SK-N-MC (cell line): Measurements from ENCODE around the gene INCENP.
A peak's percentile ranks its signal among the peaks of the same experiment; 100 is the strongest.
"Not testable (repeated sequence)": the region's sequence is repeated elsewhere in the genome, so short reads cannot be mapped to it uniquely, and the experiment has no call there.

Experiments used
- DNase-seq: peaks from one replicate; pipeline ENCODE4 v3.0.0-alpha.2; 2011; ENCODE audit warnings: low read depth, low spot score
- H3K27ac ChIP-seq: fragments of 200-600 bp; sonication (generic); 2 replicates; pipeline ENCODE4 v1.5.1; 2016; ENCODE audit warnings: mixed run types
- H3K36me3 ChIP-seq: fragments of 200-600 bp; sonication (generic); 2 replicates; pipeline ENCODE4 v1.6.1; 2017; ENCODE audit warnings: antibody characterized with exemption, low read length, mixed read lengths; ENCODE audit not compliant: insufficient read depth
- H3K4me3 ChIP-seq: fragments of 200-600 bp; sonication (generic); 2 replicates; pipeline ENCODE4 v1.5.1; 2016
- H3K9ac ChIP-seq: fragments of 200-600 bp; sonication (generic); 2 replicates; pipeline ENCODE4 v1.8.0; 2017; ENCODE audit warnings: mixed run types, mixed read lengths; ENCODE audit not compliant: insufficient read length
- H3K9me3 ChIP-seq: fragments of 200-600 bp; sonication (generic); 2 replicates; pipeline ENCODE4 v1.6.1; 2017; ENCODE audit warnings: low read depth, mild to moderate bottlenecking, antibody characterized with exemption, low read length, moderate library complexity, mixed read lengths
- EZH2 ChIP-seq: fragments of 200-600 bp; sonication (generic); IDR thresholded peaks from one replicate; pipeline ENCODE4 v1.6.1; 2017; ENCODE audit warnings: antibody characterized with exemption
- FOXP2 ChIP-seq: optimal IDR thresholded peaks from 2 replicates; pipeline ENCODE3; 2011; ENCODE audit warnings: mild to moderate bottlenecking, moderate library complexity; ENCODE audit not compliant: insufficient read depth; ENCODE audit errors: extremely low read length, control extremely low read depth
- POLR2AphosphoS5 ChIP-seq: IDR thresholded peaks from 2 replicates; pipeline ENCODE4 v1.6.1; 2012; ENCODE audit warnings: mild to moderate bottlenecking, low read depth, low read length, borderline replicate concordance

Gene INCENP

GRCh38 chr11:62123669-62124185, at the start of gene INCENP:
Gene INCENP (plus strand): TSS chr11:62124011. CDS start chr11:62128162, 4,151 bp downstream.
- Histone ChIP-seq H3K9ac (peak within 1 kb of the TSS; percentile 95), H3K4me3 (peak within 1 kb of the TSS; percentile 99), H3K36me3 (peaks cover 17% of the 10 kb centered on the region; the same call in 1 of the 2 replicates), H3K9me3 (no peaks in the 10 kb centered on the region), H3K27ac (peak within 1 kb of the TSS; percentile 79)
- TF ChIP-seq FOXP2 (no peak), EZH2 (no peak), POLR2AphosphoS5 (peak; percentile 79)
- peak; percentile 95 for DNase-seq

- no peak for TF ChIP-seq POLR2AphosphoS5
- TF ChIP-seq EZH2: no peak
- H3K36me3 ChIP-seq: no peaks in the 10 kb centered on the region
- no peak overlapping the region for H3K4me3 ChIP-seq
- H3K9me3 ChIP-seq: no peaks in the 10 kb centered on the region
- H3K9ac ChIP-seq: no peak overlapping the region
- DNase-seq: no peak
- H3K27ac ChIP-seq: no peak overlapping the region
Measured at GRCh38 chr11:62075438-62075837, 48.4 kb upstream of the INCENP start.

GRCh38 chr11:62077132-62077531, 46.7 kb upstream of the INCENP start:
- Histone ChIP-seq H3K9ac (no peak overlapping the region), H3K27ac (no peak overlapping the region), H3K36me3 (no peaks in the 10 kb centered on the region), H3K4me3 (no peak overlapping the region), H3K9me3 (no peaks in the 10 kb centered on the region)
- no peak for DNase-seq
- TF ChIP-seq EZH2 (no peak), FOXP2 (no peak), POLR2AphosphoS5 (no peak)

GRCh38 chr11:62081378-62082291, 42.2 kb upstream of the INCENP start:
- Histone ChIP-seq H3K9ac (no peak overlapping the region), H3K9me3 (no peaks in the 10 kb centered on the region), H3K4me3 (peak overlapping the region; percentile 12), H3K36me3 (no peaks in the 10 kb centered on the region), H3K27ac (no peak overlapping the region)
- DNase-seq: no peak
- TF ChIP-seq FOXP2 (peak; percentile 79), POLR2AphosphoS5 (no peak)

GRCh38 chr11:62082292-62082657, 41.5 kb upstream of the INCENP start:
- no peak overlapping the region for H3K4me3 ChIP-seq
- no peaks in the 10 kb centered on the region for H3K36me3 ChIP-seq

GRCh38 chr11:62084801-62085200, 39.0 kb upstream of the INCENP start:
- H3K9me3 ChIP-seq, H3K27ac ChIP-seq, H3K9ac ChIP-seq, DNase-seq, H3K36me3 ChIP-seq, H3K4me3 ChIP-seq: not testable (repeated sequence)

More at GRCh38 chr11:62082292-62082657, 41.5 kb upstream of the INCENP start:
- DNase-seq: no peak
- no peak for TF ChIP-seq EZH2
- no peak for TF ChIP-seq POLR2AphosphoS5
- no peak for TF ChIP-seq FOXP2
- Histone ChIP-seq H3K9me3 (no peaks in the 10 kb centered on the region), H3K27ac (no peak overlapping the region), H3K9ac (no peak overlapping the region)

- Histone ChIP-seq H3K27ac (no peak overlapping the region), H3K9me3 (no peaks in the 10 kb centered on the region; the same call in 1 of the 2 replicates)
- TF ChIP-seq FOXP2 (no peak), POLR2AphosphoS5 (no peak), EZH2 (no peak)
Measured at GRCh38 chr11:62087694-62088093, 36.1 kb upstream of the INCENP start.

GRCh38 chr11:62088331-62088933, 35.4 kb upstream of the INCENP start:
- H3K4me3 ChIP-seq: no peak overlapping the region
- H3K9ac ChIP-seq: no peak overlapping the region
- no peak for DNase-seq
- H3K27ac ChIP-seq: no peak overlapping the region
- no peak for TF ChIP-seq POLR2AphosphoS5
- no peak for TF ChIP-seq FOXP2
- no peak for TF ChIP-seq EZH2
- H3K36me3 ChIP-seq: no peaks in the 10 kb centered on the region
- no peaks in the 10 kb centered on the region; the same call in 1 of the 2 replicates for H3K9me3 ChIP-seq

More at GRCh38 chr11:62087694-62088093, 36.1 kb upstream of the INCENP start:
- DNase-seq: no peak
- Histone ChIP-seq H3K9ac (no peak overlapping the region), H3K36me3 (no peaks in the 10 kb centered on the region), H3K4me3 (no peak overlapping the region)
